Measurements from ENCODE around the gene CKAP4.

The CKAP4 gene

GRCh38 chr12:106239241-106239950, 8.4 kb downstream of the CKAP4 start:
- no peak for DNase-seq

GRCh38 chr12:106238146-106238545, 9.7 kb downstream of the CKAP4 start:
- DNase-seq: no peak

GRCh38 chr12:106235770-106236169, 12.1 kb downstream of the CKAP4 start:
- DNase-seq: no peak

- no peak for DNase-seq
Observed at GRCh38 chr12:106234449-106234848, 13.4 kb downstream of the CKAP4 start.

- no peak for DNase-seq
Observed at GRCh38 chr12:106233011-106233410, 14.8 kb downstream of the CKAP4 start.

GRCh38 chr12:106229036-106229591, 18.7 kb downstream of the CKAP4 start:
- no peak for DNase-seq

GRCh38 chr12:106228320-106228710, 19.5 kb downstream of the CKAP4 start:
- DNase-seq: no peak

- no peak for DNase-seq
Observed at GRCh38 chr12:106227641-106228319, 20.0 kb downstream of the CKAP4 start.

GRCh38 chr12:106226884-106227640, 20.8 kb downstream of the CKAP4 start:
- peak; percentile 41 for DNase-seq

GRCh38 chr12:106224355-106224706, 23.5 kb downstream of the CKAP4 start:
- no peak for DNase-seq

- peak; percentile 51 for DNase-seq
Observed at GRCh38 chr12:106223485-106224354, 24.1 kb downstream of the CKAP4 start.

GRCh38 chr12:106220536-106220935, 27.3 kb downstream of the CKAP4 start:
- DNase-seq: no peak

- no peak for DNase-seq
Observed at GRCh38 chr12:106219043-106219442, 28.8 kb downstream of the CKAP4 start.

- no peak for DNase-seq
Observed at GRCh38 chr12:106217706-106218105, 30.1 kb downstream of the CKAP4 start.

- DNase-seq: no peak
Observed at GRCh38 chr12:106214571-106214970, 33.2 kb downstream of the CKAP4 start.

GRCh38 chr12:106213662-106214061, 34.2 kb downstream of the CKAP4 start:
- no peak for DNase-seq

GRCh38 chr12:106211973-106212372, 35.8 kb downstream of the CKAP4 start:
- no peak for DNase-seq

GRCh38 chr12:106205208-106206069, 42.4 kb downstream of the CKAP4 start:
- no peak for DNase-seq

GRCh38 chr12:106204312-106204711, 43.5 kb downstream of the CKAP4 start:
- DNase-seq: no peak

GRCh38 chr12:106197906-106198623, 49.8 kb downstream of the CKAP4 start:
- no peak for DNase-seq

- DNase-seq: no peak
Observed at GRCh38 chr12:106195621-106196027, 52.2 kb downstream of the CKAP4 start.
